ENCODE measurements around the gene CDKL2. TPM values are rescaled to one million over a fixed set of nuclear protein-coding genes. Genes with fewer than 3 reads are reported as not detected.

Gene CDKL2
- total RNA-seq, 1 donor from 2014 or later: 2.3 TPM

DNA sequence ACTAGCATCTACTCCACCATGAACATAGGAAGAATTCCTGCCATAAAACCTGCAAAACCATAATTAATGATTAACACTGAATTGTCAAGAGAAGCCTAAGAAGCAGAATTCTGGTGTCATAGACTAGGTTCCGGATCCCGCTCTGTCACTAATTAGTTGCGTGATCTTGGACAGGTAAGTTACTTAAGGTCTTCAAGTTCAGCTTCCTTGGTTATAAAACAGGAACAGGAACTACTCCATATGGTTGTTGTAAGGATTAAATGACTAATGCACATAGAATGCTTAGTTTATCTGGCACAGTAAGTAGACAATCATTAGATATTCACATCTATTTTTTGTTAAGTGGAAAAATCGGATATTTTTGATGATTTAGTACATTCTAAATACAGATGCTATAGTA is 28.5 kb upstream of the CDKL2 start:
- no peaks in the 10 kb centered on the region for H3K27me3 Mint-ChIP-seq (ENCODE audit: unreplicated experiment)
- no peaks in the 10 kb centered on the region for H3K9me3 Mint-ChIP-seq (ENCODE audit: unreplicated experiment)
- DNase-seq (ENCODE audit: extremely low spot score, unreplicated experiment): no peak
- peaks cover 34% of the 10 kb centered on the region for H3K36me3 Mint-ChIP-seq (ENCODE audit: unreplicated experiment)
- H3K4me1 Mint-ChIP-seq (ENCODE audit: unreplicated experiment): peaks cover 7% of the 10 kb centered on the region
- H3K4me3 Mint-ChIP-seq (ENCODE audit: unreplicated experiment): no peak overlapping the region
- no peak for TF ChIP-seq CTCF (IDR thresholded peaks at IDR 0.05)
- no peak overlapping the region for H3K27ac Mint-ChIP-seq (ENCODE audit: unreplicated experiment)

GRCh38 chr4:75655562-75655961 is 25.2 kb upstream of the CDKL2 start:
- Mint-ChIP-seq H3K27ac (ENCODE audit: unreplicated experiment) (no peak overlapping the region), H3K36me3 (ENCODE audit: unreplicated experiment) (peaks cover 34% of the 10 kb centered on the region), H3K27me3 (ENCODE audit: unreplicated experiment) (no peaks in the 10 kb centered on the region), H3K4me1 (ENCODE audit: unreplicated experiment) (peaks cover 2% of the 10 kb centered on the region), H3K9me3 (ENCODE audit: unreplicated experiment) (no peaks in the 10 kb centered on the region), H3K4me3 (ENCODE audit: unreplicated experiment) (no peak overlapping the region)
- DNase-seq (ENCODE audit: extremely low spot score, unreplicated experiment): no peak
- TF ChIP-seq CTCF (IDR thresholded peaks at IDR 0.05): no peak

DNA sequence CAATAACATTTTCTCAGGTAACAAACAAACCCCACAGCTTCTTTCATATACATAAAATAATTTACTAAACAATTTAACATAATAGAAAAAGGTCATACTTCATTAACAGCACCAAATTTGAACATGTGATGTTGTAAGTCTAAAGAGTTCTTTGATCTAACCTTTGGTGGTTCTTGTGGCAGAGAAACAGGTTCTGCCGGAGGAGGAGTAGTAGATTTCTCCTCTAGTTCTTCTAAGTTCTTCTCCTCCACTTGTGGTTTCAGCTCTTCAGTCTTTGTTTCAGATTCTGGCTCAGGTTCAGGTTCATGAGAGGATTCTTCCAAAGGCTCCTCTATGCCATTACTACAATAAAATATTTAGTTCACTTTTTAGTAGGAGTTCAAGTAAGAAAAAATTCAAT is 24.6 kb upstream of the CDKL2 start:
- Mint-ChIP-seq H3K9me3 (ENCODE audit: unreplicated experiment) (no peaks in the 10 kb centered on the region), H3K27me3 (ENCODE audit: unreplicated experiment) (no peaks in the 10 kb centered on the region), H3K4me3 (ENCODE audit: unreplicated experiment) (no peak overlapping the region), H3K27ac (ENCODE audit: unreplicated experiment) (peak overlapping the region; percentile 4), H3K36me3 (ENCODE audit: unreplicated experiment) (peaks cover 34% of the 10 kb centered on the region), H3K4me1 (ENCODE audit: unreplicated experiment) (peaks cover 2% of the 10 kb centered on the region)
- DNase-seq (ENCODE audit: extremely low spot score, unreplicated experiment): no peak
- no peak for TF ChIP-seq CTCF (IDR thresholded peaks at IDR 0.05)

- no peaks in the 10 kb centered on the region for H3K9me3 Mint-ChIP-seq (ENCODE audit: unreplicated experiment)
- peak; percentile 57 for TF ChIP-seq CTCF (IDR thresholded peaks at IDR 0.05)
- no peak overlapping the region for H3K27ac Mint-ChIP-seq (ENCODE audit: unreplicated experiment)
- H3K4me3 Mint-ChIP-seq (ENCODE audit: unreplicated experiment): no peak overlapping the region
- H3K4me1 Mint-ChIP-seq (ENCODE audit: unreplicated experiment): no peaks in the 10 kb centered on the region
- H3K36me3 Mint-ChIP-seq (ENCODE audit: unreplicated experiment): peaks cover 30% of the 10 kb centered on the region
- DNase-seq (ENCODE audit: extremely low spot score, unreplicated experiment): no peak
- H3K27me3 Mint-ChIP-seq (ENCODE audit: unreplicated experiment): no peaks in the 10 kb centered on the region
Measured at GRCh38 chr4:75653845-75654503, 23.6 kb upstream of the CDKL2 start.

DNA sequence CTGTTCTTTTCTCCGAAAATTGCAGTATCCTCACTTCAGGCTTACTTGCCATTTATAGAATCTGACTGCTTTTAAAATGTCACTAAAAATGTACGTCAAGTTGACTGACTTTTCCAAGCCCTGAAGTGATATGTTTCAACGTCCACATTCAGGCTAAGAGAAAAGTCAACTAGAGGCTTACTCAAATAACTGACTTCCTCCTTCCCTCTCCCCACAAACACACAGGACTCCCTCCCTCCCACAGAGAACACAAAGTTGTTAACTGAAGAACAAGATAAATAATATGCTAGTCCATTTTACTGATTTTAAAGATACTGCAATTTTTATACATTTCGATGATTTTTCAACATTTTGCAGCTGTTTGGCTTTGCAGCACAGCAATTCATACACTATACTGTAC is 13.8 kb upstream of the CDKL2 start:
- Mint-ChIP-seq H3K9me3 (ENCODE audit: unreplicated experiment) (no peaks in the 10 kb centered on the region), H3K4me1 (ENCODE audit: unreplicated experiment) (no peaks in the 10 kb centered on the region), H3K27ac (ENCODE audit: unreplicated experiment) (no peak overlapping the region), H3K36me3 (ENCODE audit: unreplicated experiment) (peaks cover 58% of the 10 kb centered on the region), H3K27me3 (ENCODE audit: unreplicated experiment) (no peaks in the 10 kb centered on the region), H3K4me3 (ENCODE audit: unreplicated experiment) (no peak overlapping the region)
- no peak for DNase-seq (ENCODE audit: extremely low spot score, unreplicated experiment)
- no peak for TF ChIP-seq CTCF (IDR thresholded peaks at IDR 0.05)
